ENCODE measurements around the gene NMNAT2. TPM values are rescaled to one million over a fixed set of nuclear protein-coding genes. Genes with fewer than 3 reads are reported as not detected.

Gene NMNAT2
- total RNA-seq, 2 donors from 2014 or later = 0.27 to 1.4 TPM

DNA sequence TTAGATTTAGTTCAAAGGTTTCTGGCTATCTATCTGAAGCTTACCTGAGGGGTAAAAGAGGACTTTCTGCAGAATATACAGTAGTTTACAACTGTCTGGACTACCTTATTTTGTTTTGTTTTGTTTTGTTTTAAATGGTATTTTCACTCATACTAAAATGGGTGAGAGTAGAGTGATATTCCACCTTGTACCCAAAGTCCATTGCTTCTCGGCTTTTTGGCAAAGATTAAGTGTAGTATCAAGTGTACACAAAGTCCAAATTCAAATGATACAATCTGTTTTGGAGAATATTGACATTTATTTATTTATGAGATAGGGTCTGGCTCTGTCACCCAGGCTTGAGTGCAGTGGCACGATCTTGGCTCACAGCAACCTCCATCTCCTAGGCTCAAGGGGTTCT lies 42.4 kb upstream of the NMNAT2 start:
- no peak for DNase-seq
- intact Hi-C loops (cut with DNase I) = no loop called here
- Histone ChIP-seq H3K27me3 (no peaks in the 10 kb centered on the region), H3K4me3 (no peak overlapping the region), H3K9ac (ENCODE audit: low read depth in 2 of 2, low read length in 2 of 2) (no peak overlapping the region), H3K27ac (no peak overlapping the region), H3K4me1 (peaks cover 8% of the 10 kb centered on the region), H3K9me3 (no peaks in the 10 kb centered on the region), H3K36me3 (no peaks in the 10 kb centered on the region)
- TF ChIP-seq, protein P1, sequence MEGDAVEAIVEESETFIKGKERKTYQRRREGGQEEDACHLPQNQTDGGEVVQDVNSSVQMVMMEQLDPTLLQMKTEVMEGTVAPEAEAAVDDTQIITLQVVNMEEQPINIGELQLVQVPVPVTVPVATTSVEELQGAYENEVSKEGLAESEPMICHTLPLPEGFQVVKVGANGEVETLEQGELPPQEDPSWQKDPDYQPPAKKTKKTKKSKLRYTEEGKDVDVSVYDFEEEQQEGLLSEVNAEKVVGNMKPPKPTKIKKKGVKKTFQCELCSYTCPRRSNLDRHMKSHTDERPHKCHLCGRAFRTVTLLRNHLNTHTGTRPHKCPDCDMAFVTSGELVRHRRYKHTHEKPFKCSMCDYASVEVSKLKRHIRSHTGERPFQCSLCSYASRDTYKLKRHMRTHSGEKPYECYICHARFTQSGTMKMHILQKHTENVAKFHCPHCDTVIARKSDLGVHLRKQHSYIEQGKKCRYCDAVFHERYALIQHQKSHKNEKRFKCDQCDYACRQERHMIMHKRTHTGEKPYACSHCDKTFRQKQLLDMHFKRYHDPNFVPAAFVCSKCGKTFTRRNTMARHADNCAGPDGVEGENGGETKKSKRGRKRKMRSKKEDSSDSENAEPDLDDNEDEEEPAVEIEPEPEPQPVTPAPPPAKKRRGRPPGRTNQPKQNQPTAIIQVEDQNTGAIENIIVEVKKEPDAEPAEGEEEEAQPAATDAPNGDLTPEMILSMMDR (IDR thresholded peaks at IDR 0.05) = no peak

DNA sequence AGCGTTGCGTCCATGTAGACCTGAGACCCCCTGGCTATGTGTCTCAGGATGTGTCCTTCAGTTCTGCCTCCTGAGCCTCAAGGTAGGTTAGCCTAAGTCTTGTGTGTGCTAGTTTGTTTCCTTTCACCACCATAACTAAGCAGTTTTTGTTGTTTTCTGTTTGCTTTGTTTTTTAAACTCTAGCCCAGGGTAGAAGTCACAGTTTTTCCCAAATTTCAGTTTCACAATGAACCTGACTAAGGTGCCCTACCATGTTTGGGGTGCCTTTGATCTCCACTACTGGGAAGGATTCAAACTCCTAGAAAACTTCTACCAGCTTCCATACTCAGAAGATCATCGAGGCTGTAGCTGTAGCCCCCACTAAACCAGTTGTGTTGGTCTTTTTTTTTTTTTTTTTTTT lies 39.3 kb upstream of the NMNAT2 start:
- no peak overlapping the region for H3K27ac ChIP-seq
- H3K9me3 ChIP-seq = no peaks in the 10 kb centered on the region
- TF ChIP-seq, protein P1 (IDR thresholded peaks at IDR 0.05) = no peak
- intact Hi-C loops (cut with DNase I) = no loop called here
- H3K4me1 ChIP-seq = peaks cover 8% of the 10 kb centered on the region
- no peak overlapping the region for H3K4me3 ChIP-seq
- H3K9ac ChIP-seq (ENCODE audit: low read depth in 2 of 2, low read length in 2 of 2) = no peak overlapping the region
- no peaks in the 10 kb centered on the region for H3K36me3 ChIP-seq
- no peak for DNase-seq
- no peaks in the 10 kb centered on the region for H3K27me3 ChIP-seq

DNA sequence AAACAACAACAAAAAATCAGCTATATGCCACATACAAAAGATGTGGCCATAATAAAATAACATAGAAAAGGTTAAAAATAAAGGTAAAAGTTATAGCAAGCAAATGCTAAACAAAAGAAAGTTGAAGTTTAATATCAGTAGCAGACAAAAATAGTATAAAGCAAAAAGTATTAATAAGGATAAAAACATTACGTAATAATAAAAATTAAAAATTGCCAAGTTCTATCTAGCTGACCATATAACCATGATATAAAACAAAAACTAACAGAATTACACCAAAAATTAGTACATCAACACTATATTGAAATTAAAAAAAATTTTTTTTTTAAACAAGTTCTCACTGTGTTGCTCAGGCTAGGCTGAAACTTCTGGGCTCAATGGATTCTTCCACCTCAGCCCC lies 38.6 kb upstream of the NMNAT2 start:
- H3K27ac ChIP-seq = no peak overlapping the region
- intact Hi-C loops (cut with DNase I) = no loop called here
- no peaks in the 10 kb centered on the region for H3K27me3 ChIP-seq
- no peak overlapping the region for H3K9ac ChIP-seq (ENCODE audit: low read depth in 2 of 2, low read length in 2 of 2)
- peaks cover 8% of the 10 kb centered on the region for H3K4me1 ChIP-seq
- TF ChIP-seq, protein P1 (IDR thresholded peaks at IDR 0.05) = no peak
- H3K4me3 ChIP-seq = no peak overlapping the region
- DNase-seq = no peak
- H3K36me3 ChIP-seq = no peaks in the 10 kb centered on the region
- H3K9me3 ChIP-seq = no peaks in the 10 kb centered on the region

DNA sequence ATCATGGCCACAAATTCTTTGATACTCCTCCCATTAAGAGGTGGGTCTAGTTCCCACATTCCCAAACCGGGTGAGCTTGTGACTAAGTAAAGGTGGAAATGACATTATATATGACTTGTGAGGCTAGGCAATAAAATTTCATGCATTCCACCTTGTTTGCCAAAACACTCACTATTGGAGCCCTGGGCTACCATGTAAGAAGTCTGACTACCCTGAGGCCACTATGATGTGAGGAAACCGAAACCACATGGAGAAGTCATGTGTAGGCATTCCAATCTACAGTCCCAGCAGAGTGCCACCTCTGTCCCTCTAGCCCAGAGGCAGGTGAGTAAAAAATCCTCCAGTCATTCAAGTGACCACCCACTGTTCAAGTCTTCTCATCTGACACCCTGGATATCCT lies 36.2 kb upstream of the NMNAT2 start:
- Histone ChIP-seq H3K36me3 (no peaks in the 10 kb centered on the region), H3K9ac (ENCODE audit: low read depth in 2 of 2, low read length in 2 of 2) (no peak overlapping the region), H3K9me3 (no peaks in the 10 kb centered on the region), H3K4me1 (no peaks in the 10 kb centered on the region), H3K27ac (no peak overlapping the region), H3K4me3 (no peak overlapping the region), H3K27me3 (no peaks in the 10 kb centered on the region)
- DNase-seq = no peak
- TF ChIP-seq, protein P1 (IDR thresholded peaks at IDR 0.05) = no peak
- intact Hi-C loops (cut with DNase I) = no loop called here

DNA sequence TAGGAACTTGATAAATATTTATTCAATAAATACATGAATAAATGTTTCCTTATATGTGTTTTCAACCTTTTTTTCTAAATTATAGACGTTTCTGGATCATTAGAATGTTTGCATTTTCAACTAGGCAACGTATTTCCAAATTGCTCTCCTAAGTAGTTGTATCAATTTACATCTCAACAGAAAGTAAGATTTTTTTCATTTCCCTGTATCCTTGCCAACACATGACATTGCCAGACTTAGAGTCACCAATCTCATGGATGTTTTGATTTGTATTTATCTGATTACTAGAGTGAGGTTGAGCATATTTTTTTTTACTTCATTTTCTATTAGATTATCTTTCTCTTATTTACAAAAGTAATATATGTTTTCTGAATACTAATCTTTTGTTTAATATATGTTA lies 31.9 kb upstream of the NMNAT2 start:
- TF ChIP-seq, protein P1 (IDR thresholded peaks at IDR 0.05) = no peak
- Histone ChIP-seq H3K36me3 (no peaks in the 10 kb centered on the region), H3K27ac (no peak overlapping the region), H3K9me3 (no peaks in the 10 kb centered on the region), H3K27me3 (no peaks in the 10 kb centered on the region), H3K4me3 (no peak overlapping the region), H3K9ac (ENCODE audit: low read depth in 2 of 2, low read length in 2 of 2) (no peak overlapping the region), H3K4me1 (no peaks in the 10 kb centered on the region)
- DNase-seq = no peak
- intact Hi-C loops (cut with DNase I) = no loop called here

All from colonic mucosa (tissue), 4 donors.